HUDEP-2 (cell line): ENCODE data around the gene TERC.
A peak's percentile ranks its signal among the peaks of the same experiment; 100 is the strongest.

Experiments
- DNase-seq, 76 experiments: peaks; one replicate each; lab custom pipeline; 2025; ENCODE audit not compliant: unreplicated experiment in 76 of 76; lab: John Stamatoyannopoulos, UW

Gene TERC

DNA sequence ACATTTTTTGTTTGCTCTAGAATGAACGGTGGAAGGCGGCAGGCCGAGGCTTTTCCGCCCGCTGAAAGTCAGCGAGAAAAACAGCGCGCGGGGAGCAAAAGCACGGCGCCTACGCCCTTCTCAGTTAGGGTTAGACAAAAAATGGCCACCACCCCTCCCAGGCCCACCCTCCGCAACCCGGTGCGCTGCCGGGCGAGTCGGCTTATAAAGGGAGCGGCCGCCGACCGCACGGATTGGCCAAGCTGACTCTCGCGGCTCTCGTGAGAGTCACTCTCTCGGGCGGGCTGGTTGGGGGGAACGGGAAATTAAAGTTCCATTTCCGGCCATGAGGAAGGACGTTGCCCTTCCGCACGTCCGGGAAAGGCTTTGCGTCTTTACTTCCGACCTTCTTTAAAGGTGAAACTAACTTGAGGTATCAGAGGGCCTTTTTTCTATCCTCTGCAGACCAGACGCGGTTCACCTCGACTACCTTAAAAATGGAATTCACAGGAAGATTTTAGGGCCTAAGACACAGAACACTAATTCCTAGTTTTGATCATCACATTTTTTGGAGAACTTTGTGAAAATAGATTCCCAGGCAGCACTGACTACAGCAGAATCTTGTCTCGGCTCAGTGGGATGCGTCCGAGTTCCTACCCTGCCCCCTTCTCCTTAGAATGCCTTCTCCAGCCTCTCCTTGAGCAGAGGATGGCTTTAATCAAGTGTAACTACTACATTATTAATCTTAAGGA lies at the start of gene TERC:
TSS of gene TERC (minus strand) at position 179 of the 731 bp plus-strand sequence.
- DNase-seq, result peak in 75 of 76 experiments; percentile 6 to 93 (median 84)

- peak in 31 of 76 experiments; percentile 1 to 44 (median 13) for DNase-seq
Measured at GRCh38 chr3:169813757-169814517, 49.1 kb upstream of the TERC start.

DNA sequence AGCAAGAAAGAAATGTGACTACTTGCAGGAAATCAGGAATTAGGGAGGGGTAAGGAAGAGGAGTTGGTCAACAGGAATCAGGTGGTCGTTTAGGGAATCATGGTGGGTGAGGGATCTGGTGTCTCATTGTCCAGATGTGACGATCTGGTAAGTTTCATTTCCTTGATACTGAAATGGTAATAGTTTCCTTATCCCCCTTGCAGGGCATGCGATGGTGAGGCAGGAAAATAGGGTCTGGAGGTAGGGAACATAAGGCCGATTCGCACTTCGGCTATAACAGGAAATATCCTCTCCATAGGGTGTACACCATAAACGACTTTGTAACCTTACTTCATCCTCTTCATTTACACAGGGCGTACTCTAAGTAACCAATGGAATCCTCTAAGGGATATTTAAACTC lies 48.4 kb upstream of the TERC start:
- no peak for DNase-seq

- peak in 75 of 76 experiments; percentile 8 to 86 (median 70) for DNase-seq
Measured at GRCh38 chr3:169812332-169813235, 47.7 kb upstream of the TERC start, which contains the start of the genes LRRC34 and LRRIQ4. Gene LRRC34 (minus strand): TSS chr3:169812904. CDS start chr3:169812548, 356 bp downstream. Gene LRRIQ4 (plus strand): TSS chr3:169812870. CDS start chr3:169821922, 9,052 bp downstream.

DNA sequence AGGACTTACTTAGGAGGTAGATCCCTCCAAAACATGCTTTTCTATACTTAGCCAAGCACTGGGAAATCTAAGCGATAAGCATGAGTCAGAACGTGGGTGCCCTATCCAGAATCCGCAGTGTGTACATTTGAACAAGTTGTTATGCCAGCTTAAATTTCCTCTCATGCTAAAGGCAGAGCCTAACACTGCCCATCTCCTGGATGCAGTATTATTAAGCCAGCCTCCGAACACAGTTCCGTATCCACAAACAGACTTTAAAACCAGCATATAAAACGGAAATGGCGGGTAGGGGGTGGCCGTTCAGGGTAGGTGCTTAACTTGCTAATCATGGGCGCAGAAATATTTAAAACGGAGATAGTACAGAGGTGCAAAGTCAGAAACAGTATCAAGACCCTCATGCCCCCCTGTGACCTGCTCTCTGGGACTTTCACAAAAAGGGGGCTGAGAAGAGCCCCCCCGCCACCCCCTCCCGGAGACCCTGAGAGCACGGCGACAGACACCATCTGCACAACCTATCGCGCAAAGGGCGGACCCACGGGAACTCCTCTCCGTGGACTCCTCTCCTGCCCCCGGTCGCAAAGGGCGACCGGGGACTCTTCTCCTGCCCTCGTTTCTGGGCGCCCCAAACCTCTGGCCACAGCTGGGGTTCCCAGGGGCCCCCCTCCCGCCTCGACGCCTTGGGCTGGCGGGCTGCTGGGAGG lies 46.9 kb upstream of the TERC start:
- DNase-seq, result peak in 41 of 76 experiments; percentile 4 to 57 (median 30)

DNA sequence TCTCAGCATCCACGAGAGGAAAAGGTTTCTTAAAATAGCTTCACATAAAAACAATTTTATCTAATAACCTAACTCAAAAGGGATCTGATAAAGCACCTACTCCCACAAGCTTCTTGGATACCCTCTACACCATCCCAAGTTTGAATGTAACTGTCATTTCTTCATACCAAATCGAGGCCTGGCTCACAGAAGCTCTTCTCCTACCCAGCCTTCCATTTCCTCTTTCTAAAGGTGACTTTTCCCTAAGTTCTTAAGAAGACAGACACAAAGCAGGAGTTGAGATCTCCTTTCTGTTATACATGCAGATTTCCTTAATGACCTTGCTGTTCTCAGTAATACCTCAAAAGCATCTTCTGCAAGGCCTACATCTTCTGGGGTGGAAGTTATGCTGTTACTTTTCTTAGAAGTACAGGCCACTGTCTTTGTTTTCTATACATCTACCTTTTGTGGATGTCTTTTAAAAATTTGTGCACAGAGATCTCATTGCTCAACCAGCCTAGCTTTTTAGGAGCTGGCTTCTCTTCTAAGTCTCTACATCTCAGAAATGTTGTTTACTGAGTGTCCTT lies 44.5 kb upstream of the TERC start:
- DNase-seq, result no peak

GRCh38 chr3:169804681-169805080 lies 39.8 kb upstream of the TERC start:
- no peak for DNase-seq

GRCh38 chr3:169792359-169792758 lies 27.5 kb upstream of the TERC start:
- no peak for DNase-seq

- DNase-seq, result peak in 2 of 76 experiments; percentile 1 to 8
Measured at GRCh38 chr3:169790687-169791429, 26.0 kb upstream of the TERC start.

- DNase-seq, result no peak
Measured at GRCh38 chr3:169790219-169790618, 25.4 kb upstream of the TERC start.

DNA sequence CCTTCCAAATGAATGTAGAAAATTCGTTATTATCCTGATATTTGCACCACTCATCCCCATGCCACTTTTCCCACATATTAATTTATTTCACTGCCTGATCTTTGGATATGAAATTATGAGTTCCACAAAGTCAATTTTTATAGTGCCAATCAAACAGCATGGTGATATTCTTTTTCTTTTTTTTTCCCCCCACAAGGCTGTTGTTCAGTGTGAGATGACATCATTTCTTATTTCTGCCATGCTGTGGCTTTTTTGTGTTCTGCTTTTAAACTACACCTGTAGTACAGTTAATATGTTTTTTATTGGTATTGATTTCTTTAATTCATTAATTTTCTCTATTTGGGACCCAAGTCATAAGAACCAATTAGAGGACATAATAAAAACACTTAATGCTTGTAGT lies 22.9 kb upstream of the TERC start:
- DNase-seq, result no peak

GRCh38 chr3:169787120-169787519 lies 22.3 kb upstream of the TERC start:
- DNase-seq, result no peak

- peak in 61 of 76 experiments; percentile 5 to 92 (median 62) for DNase-seq
Measured at GRCh38 chr3:169781209-169781855, 16.5 kb upstream of the TERC start.

DNA sequence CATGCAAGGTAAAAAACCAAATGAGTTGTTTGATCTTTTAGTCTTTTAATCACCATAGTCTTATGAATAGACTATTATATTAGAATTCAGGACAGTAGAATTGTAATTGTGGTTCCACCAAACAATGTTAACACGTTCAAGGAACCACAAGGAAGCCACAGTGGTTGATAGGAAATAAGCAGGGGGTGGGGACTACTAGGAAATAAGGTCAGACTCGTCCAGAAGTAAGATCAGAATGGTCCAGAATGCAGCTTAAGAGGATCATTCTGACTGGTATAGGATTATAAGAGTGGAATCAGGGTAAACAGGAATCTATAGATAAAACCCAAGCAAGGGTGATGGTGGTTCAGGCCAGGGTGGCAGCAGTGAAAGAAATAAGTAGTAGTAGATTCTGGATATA lies 15.9 kb upstream of the TERC start:
- DNase-seq, result peak in 19 of 76 experiments; percentile 8 to 66 (median 34)

GRCh38 chr3:169777822-169778221 lies 13.0 kb upstream of the TERC start:
- DNase-seq, result no peak

GRCh38 chr3:169774186-169774585 lies 9.3 kb upstream of the TERC start:
- DNase-seq, result no peak

DNA sequence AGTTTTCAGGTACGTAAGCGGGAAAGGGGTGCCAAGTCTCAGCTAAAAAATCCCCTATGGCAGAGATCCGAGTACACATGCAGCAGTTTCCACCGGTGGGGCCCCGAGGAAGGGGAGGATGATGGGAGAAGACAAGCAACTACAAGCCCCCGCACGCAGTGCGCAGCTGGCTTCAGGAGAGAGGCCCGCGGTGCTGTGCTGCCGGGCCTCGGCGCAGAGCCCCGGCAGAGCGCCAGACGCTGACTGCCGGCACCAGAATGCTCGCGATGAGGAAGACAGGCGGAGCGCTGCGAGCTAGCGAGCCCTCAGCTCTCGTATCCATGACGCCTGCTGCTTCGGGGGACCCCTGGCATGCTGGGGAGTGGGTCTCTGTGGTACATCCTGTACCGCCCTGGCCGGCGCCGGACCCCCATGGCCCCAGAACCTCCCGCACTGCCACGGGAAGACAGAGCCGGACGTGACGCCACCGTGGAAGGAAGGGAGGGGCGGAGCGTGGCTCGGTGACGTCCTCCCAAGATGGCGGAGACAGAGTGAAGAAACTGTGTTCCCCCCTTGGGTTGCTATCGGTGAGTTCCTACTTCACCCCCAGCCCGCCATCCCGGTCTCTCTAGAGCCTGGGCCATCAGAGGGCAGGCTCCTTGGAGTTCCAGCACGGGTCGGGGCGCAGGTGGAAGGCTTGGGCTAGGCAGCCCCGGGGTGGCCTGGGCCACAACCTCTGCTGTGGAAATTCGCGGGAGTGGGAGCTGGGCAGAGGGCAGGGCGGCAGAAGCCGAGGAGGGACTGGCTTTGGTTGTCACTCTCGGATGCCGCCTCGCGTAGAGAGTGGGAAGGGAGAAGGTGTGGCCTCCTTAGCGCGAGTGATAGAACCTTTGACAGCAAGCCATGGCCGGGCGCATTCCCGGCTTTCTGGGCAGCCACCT lies 8.3 kb upstream of the TERC start, which contains the start of gene MYNN:
TSS of gene MYNN (plus strand) at position 500 of the 920 bp plus-strand sequence. CDS start 900 bp downstream, outside the sequence.
- DNase-seq, result peak in 75 of 76 experiments; percentile 50 to 92 (median 81)
